Activated gamma-delta T cell treated with anti-CD3 and anti-CD28 coated beads, Interleukin-2, amount 50 U/mL, for 16 hours (primary cell): Measurements from ENCODE around the gene GRK2.

Experiments
- DNase-seq: peaks from one replicate; pipeline ENCODE4 v3.0.0-alpha.2; 2020; ENCODE audit warnings: low read depth

Gene GRK2

DNA sequence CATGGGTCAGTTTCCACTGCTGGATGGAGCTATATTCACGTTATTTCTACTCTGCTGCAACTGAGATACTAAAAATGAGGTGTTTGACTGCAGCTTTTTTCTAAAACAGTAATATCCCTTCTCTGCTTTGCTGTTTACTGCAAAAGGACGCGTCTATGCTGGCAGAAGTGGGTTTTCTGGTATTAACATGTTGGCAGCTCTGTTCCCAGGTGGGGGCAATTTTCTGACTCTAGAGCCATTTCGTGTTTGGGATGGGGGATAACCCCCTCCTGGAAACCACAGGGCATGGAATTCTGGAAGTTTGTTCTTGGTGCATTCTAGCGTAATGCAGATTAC lies 4.9 kb downstream of the GRK2 start:
- DNase-seq: no peak

- no peak for DNase-seq
Measured at GRCh38 chr11:67271541-67272284, 5.4 kb downstream of the GRK2 start.

GRCh38 chr11:67272327-67273259 lies 6.3 kb downstream of the GRK2 start:
- no peak for DNase-seq

DNA sequence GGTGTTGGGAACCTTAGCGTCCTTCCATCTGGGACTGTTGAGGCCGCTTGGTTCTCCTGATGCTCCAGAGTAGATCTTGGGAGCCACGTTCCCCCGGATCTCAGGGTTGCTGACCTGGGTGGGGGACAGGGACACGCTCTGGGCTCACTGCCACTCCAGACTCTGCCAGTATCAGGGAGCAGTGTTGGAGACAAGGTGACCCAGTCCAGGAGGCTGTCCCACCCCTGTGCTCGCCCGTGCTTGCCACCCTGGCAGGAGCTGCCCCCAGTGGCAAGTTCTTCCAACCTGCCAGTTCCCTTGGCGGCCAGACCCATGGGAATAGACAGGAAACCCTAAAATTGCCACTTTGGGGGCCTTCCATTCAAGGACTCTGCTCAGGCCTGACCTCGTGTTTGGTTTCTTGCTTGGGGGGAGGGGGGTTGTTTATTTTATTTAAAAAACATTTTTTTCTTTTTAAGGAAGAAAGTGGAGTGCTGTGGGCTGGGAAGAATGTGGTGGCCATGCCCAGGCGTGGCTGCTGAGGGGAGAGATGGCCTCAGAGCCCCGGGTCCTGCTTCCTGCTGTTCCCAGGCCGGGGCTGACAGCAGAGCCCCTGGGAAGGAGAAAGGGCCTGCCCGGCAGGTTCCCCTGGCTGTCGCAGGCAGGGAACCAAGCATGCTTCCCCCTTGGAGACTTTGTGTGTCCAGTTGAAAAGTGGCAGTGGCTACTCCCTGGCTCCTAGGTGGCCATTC lies 7.2 kb downstream of the GRK2 start:
- DNase-seq: no peak

- DNase-seq: no peak
Measured at GRCh38 chr11:67274768-67275605, 8.7 kb downstream of the GRK2 start.

DNA sequence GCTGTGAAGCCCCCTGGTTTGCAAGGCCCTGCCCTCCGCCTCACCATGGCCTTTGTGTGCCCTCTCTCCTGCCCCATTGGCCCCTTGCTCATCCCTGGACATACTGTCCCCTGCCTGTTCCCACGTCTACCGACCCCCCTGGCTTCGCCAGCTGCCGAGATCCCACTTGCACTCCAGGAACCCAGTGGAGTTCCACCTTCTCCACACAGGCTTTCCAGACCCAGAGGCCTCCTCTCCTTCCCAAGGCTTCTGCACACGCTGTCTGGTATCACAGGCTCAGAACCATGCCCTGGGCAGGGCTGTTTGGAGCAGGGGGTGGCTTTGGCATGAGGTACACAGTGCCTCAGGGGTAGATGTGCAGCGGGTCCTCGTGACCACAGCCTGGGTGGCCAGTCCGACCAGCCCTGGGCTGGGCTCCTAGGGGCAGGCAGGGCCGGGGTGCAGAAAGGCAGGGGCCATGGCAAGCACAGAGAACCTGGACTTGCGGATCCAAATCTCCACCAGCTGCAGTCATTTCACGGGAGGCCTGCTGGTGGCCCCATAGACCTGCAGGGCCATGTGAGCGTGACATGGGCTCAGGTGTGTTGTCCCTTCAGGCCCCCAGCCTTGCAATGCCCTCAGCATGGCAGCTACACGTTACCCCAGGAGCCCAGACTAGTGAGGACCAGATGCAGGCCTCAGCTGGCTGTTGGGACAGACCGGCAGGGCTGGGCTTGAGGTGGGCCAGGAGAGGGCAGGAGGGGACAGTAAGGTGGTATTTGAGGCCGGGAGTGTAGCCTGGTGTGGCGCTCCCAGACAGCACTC lies 9.5 kb downstream of the GRK2 start:
- no peak for DNase-seq

DNA sequence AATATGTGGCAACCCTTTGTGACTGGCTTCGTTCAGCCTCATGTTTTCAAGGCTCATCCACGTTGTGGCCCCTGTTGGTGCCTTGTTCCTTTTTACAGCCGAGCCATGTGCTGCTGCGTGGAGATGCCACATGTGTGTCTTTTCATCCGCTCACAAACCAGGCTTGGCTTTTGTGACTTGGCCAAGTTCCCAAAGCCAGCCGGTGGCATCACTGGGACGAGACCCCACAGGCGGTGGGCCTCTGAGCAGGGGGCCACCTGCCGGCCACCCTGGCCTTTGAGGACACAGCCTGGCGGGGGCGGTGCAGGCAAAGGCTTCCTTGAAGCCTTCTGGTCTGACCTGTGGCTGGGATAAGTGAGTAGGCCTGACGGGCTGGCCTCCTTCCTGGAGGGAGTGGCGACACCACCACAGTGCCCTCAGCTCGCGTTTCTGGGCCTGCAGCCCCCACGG lies 10.5 kb downstream of the GRK2 start:
- DNase-seq: no peak

- DNase-seq: peak; percentile 86
Measured at GRCh38 chr11:67277231-67277961, 11.1 kb downstream of the GRK2 start.

DNA sequence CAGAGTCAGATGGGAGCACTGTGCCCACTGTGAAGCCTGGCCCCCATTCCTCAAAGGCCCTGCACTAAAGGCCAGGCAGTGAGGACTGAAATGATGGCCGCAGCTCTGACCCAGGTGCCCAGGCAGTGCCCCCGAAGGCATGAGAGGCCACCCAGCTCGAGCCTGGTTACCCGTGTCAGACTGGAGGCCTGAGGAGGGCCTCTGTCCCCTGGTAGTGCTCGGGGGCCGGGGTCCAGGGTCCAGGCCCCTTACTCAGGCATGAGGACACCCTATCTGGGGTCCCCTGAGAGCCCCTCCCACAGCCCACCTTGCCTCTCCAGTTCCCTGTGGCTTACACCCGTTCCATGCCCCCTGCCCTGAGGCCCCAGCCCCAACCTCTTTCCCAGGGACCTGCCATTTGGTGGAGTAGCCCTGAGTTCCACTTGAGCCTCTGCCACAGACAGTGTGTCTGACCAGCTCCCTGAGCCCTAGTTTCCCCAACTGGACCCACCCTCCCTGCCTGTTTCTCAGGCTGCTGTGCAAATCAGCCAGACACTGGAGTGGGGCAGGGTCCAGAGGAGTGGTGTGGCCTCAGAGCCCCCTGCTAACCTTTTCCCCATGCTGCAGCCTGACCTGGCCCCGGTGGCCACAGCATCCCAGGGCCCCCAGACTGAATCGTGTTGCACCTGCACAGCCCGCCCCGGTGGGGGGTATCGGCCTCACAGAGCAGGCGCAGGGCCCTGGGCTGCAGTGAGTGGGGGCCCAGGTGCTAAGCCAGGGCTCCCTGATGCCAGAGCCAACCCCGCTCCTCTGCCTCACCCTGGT lies 12.1 kb downstream of the GRK2 start:
- no peak for DNase-seq

DNA sequence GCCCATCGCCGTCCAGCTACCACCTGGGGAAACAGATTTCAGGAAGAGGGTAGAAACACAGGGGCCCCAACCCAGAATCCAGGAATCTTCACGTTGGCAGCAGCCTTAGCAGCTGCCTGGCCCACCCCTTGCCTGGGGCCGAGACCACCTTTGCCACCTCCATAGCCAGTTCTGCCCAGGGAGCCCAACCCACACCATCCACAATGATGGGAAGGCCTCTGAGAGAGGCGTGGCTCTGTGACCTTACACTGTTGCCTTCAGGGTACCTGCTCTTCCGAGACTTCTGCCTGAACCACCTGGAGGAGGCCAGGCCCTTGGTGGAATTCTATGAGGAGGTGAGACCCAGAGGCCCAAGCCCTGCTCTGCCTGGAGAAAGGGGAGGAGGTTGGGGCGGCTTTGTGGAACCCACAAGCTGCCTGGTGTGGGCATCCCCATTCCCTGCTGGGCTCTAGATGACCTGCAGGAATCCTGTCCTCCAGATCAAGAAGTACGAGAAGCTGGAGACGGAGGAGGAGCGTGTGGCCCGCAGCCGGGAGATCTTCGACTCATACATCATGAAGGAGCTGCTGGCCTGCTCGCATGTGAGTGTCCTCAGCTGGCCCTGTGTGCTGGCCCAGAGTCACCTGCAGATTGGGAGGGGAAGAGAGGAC lies 12.8 kb downstream of the GRK2 start:
- DNase-seq: no peak

- no peak for DNase-seq
Measured at GRCh38 chr11:67279589-67280340, 13.5 kb downstream of the GRK2 start.

DNA sequence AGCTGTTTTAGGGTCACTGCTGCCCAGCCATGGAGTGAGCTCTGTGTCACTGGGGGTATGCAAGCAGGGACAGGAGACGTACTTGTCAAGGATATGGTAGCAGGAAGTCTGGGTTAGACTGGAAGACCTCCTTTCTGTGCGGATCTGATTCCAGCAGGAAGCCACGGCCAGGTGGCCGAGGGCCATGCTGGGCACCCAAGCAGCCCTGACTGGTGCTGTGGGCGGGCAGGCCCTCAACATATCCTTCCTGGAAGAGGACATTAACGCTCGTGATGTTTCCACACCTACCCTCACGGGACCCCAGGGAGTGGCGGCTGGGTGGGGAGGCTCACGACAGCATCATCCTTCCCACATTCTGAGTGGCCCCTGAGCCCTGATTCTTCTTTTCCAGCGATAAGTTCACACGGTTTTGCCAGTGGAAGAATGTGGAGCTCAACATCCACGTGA lies 14.1 kb downstream of the GRK2 start:
- no peak for DNase-seq

DNA sequence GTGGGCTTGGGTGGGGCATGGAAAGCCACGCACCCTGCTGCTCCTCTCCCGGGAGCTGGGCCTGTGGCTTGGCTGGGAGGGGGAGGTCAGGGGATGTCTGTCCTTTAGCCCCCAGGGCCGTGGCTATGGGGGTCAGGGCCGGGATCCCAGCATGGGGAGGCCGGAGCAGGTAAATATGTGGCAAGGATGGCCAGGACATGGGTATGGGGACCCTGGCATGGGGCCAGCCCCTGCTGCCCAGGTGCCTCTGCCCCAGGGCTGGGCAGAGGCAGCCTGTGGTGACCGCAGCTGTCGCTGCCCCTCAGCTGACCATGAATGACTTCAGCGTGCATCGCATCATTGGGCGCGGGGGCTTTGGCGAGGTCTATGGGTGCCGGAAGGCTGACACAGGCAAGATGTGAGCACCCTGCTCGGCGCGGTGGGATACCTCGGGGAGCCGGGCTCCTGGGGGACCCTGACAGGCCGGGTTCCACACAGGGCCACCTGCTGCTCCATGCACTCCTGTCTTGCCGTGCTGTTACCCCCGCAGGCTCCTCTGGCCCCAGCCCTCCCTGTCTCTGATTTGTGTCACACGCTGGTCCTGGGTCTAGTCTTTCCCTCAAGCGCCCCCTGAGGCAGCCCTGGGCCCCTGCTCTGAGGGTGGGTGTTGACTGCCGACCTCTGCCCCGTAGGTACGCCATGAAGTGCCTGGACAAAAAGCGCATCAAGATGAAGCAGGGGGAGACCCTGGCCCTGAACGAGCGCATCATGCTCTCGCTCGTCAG lies 14.7 kb downstream of the GRK2 start:
- DNase-seq: no peak

DNA sequence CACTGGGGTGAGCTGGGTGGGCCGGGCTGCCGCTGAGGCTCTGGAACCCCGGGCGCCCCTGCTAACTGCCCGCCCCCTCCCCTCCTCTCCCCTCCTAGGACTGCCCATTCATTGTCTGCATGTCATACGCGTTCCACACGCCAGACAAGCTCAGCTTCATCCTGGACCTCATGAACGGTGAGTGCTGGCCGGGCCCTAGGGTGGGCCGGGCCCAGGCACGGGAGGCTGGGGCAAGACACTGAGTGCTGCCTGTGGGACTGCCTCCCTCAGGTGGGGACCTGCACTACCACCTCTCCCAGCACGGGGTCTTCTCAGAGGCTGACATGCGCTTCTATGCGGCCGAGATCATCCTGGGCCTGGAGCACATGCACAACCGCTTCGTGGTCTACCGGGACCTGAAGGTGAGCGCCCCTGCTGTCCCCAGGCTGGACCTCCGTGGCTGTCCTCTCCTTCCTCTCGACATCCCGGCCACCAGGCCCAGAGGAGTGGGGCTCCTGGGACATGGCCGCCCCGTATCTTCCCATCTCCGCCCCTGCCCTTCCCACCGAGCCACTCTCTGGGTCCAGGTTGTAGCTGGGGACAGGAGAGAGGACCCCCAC lies 15.4 kb downstream of the GRK2 start:
- DNase-seq: no peak

GRCh38 chr11:67282155-67282875 lies 16.0 kb downstream of the GRK2 start:
- no peak for DNase-seq

GRCh38 chr11:67282876-67283371 lies 16.7 kb downstream of the GRK2 start:
- DNase-seq: no peak
